ENCODE measurements around the gene KIF21A.

KIF21A gene

GRCh38 chr12:39435531-39435930 is 7.4 kb downstream of the KIF21A start:
- no peak for TF ChIP-seq TEAD4 (IDR thresholded peaks at IDR 0.05)
- TF ChIP-seq YY1 (IDR thresholded peaks at IDR 0.05; ENCODE audit: low read depth), result no peak
- TF ChIP-seq MAX (IDR thresholded peaks at IDR 0.05), result no peak

- no peak for TF ChIP-seq TEAD4 (IDR thresholded peaks at IDR 0.05)
- no peak for TF ChIP-seq TAF1 (IDR thresholded peaks at IDR 0.05; ENCODE audit: low read depth)
- no peak for TF ChIP-seq CREB1 (IDR thresholded peaks at IDR 0.05; ENCODE audit: low read depth)
Observed at GRCh38 chr12:39431797-39432196, 11.1 kb downstream of the KIF21A start.

- TF ChIP-seq RAD21 (IDR thresholded peaks at IDR 0.05; ENCODE audit: low read depth), result no peak
- no peak for TF ChIP-seq TEAD4 (IDR thresholded peaks at IDR 0.05)
- no peak for TF ChIP-seq EP300 (IDR thresholded peaks at IDR 0.05; ENCODE audit: borderline replicate concordance)
- no peak for TF ChIP-seq ZBTB7A (IDR thresholded peaks at IDR 0.05; ENCODE audit: low read depth)
- no peak for TF ChIP-seq REST (IDR thresholded peaks at IDR 0.05; ENCODE audit: low read depth)
- no peak for TF ChIP-seq NFIC (IDR thresholded peaks at IDR 0.05)
- no peak for TF ChIP-seq FOXM1 (IDR thresholded peaks at IDR 0.05; ENCODE audit: borderline replicate concordance, low read depth)
- no peak for TF ChIP-seq USF1 (IDR thresholded peaks at IDR 0.05)
- no peak for TF ChIP-seq EGR1 (IDR thresholded peaks at IDR 0.05)
- no peak for TF ChIP-seq CREB1 (IDR thresholded peaks at IDR 0.05; ENCODE audit: low read depth)
- no peak for TF ChIP-seq CEBPB (IDR thresholded peaks at IDR 0.05)
- no peak for TF ChIP-seq YY1 (IDR thresholded peaks at IDR 0.05; ENCODE audit: low read depth)
- TF ChIP-seq TAF1 (IDR thresholded peaks at IDR 0.05; ENCODE audit: low read depth), result no peak
Observed at GRCh38 chr12:39431002-39431796, 11.7 kb downstream of the KIF21A start.

- TF ChIP-seq ZBTB7A (IDR thresholded peaks at IDR 0.05; ENCODE audit: low read depth), result no peak
- TF ChIP-seq USF1 (IDR thresholded peaks at IDR 0.05), result no peak
- TF ChIP-seq MAX (IDR thresholded peaks at IDR 0.05), result no peak
- TF ChIP-seq NFIC (IDR thresholded peaks at IDR 0.05), result no peak
- no peak for TF ChIP-seq REST (IDR thresholded peaks at IDR 0.05; ENCODE audit: low read depth)
- no peak for TF ChIP-seq EP300 (IDR thresholded peaks at IDR 0.05; ENCODE audit: borderline replicate concordance)
- no peak for TF ChIP-seq YY1 (IDR thresholded peaks at IDR 0.05; ENCODE audit: low read depth)
- no peak for TF ChIP-seq FOXM1 (IDR thresholded peaks at IDR 0.05; ENCODE audit: borderline replicate concordance, low read depth)
- TF ChIP-seq RAD21 (IDR thresholded peaks at IDR 0.05; ENCODE audit: low read depth), result no peak
- no peak for TF ChIP-seq TCF12 (IDR thresholded peaks at IDR 0.05; ENCODE audit: low read depth)
- no peak for TF ChIP-seq EGR1 (IDR thresholded peaks at IDR 0.05)
- TF ChIP-seq TEAD4 (IDR thresholded peaks at IDR 0.05), result no peak
- TF ChIP-seq TAF1 (IDR thresholded peaks at IDR 0.05; ENCODE audit: low read depth), result no peak
- TF ChIP-seq CEBPB (IDR thresholded peaks at IDR 0.05), result no peak
- no peak for TF ChIP-seq CREB1 (IDR thresholded peaks at IDR 0.05; ENCODE audit: low read depth)
Observed at GRCh38 chr12:39429809-39430208, 13.1 kb downstream of the KIF21A start.

GRCh38 chr12:39427360-39427808 is 15.5 kb downstream of the KIF21A start:
- TF ChIP-seq CEBPB (IDR thresholded peaks at IDR 0.05) (no peak), RAD21 (IDR thresholded peaks at IDR 0.05; ENCODE audit: low read depth) (no peak), TAF1 (IDR thresholded peaks at IDR 0.05; ENCODE audit: low read depth) (no peak), EGR1 (IDR thresholded peaks at IDR 0.05) (no peak), ZBTB7A (IDR thresholded peaks at IDR 0.05; ENCODE audit: low read depth) (no peak), TCF12 (IDR thresholded peaks at IDR 0.05; ENCODE audit: low read depth) (no peak), TEAD4 (IDR thresholded peaks at IDR 0.05) (no peak), NFIC (IDR thresholded peaks at IDR 0.05) (no peak), REST (IDR thresholded peaks at IDR 0.05; ENCODE audit: low read depth) (no peak), MAX (IDR thresholded peaks at IDR 0.05) (no peak), USF1 (IDR thresholded peaks at IDR 0.05) (no peak), FOXM1 (IDR thresholded peaks at IDR 0.05; ENCODE audit: borderline replicate concordance, low read depth) (no peak), CREB1 (IDR thresholded peaks at IDR 0.05; ENCODE audit: low read depth) (no peak)

Measured in Ishikawa (cell line).